Uterus (tissue), 4 donors: ENCODE measurements around the gene CDH4. TPM values are rescaled to one million over a fixed set of nuclear protein-coding genes. Genes with fewer than 3 reads are reported as not detected.

Experiments
- DNase-seq, 2 donors: peaks; one replicate each; pipeline ENCODE4 v3.0.0-alpha.2; 2019 to 2020
- H3K27ac ChIP-seq, 2 donors: fragments of 200-600 bp; sonication (generic); 1 replicate in 1 of 2; 2 replicates in 1 of 2; pipeline ENCODE4 v1.5.1; 2016 to 2018
- H3K27me3 ChIP-seq, 2 donors: fragments of 200-600 bp; sonication (generic); one replicate each; pipeline ENCODE4 v1.5.1; 2018 to 2019; ENCODE audit warnings: control low read depth in 1 of 2
- H3K36me3 ChIP-seq, 2 donors: fragments of 200-600 bp; sonication (generic); one replicate each; pipeline ENCODE4 v1.5.1; 2019; ENCODE audit warnings: control low read depth in 1 of 2
- H3K4me1 ChIP-seq, 2 donors: fragments of 200-600 bp; sonication (generic); one replicate each; pipeline ENCODE4 v1.5.1; 2018 to 2019; ENCODE audit warnings: control low read depth in 1 of 2
- H3K4me3 ChIP-seq, 2 donors: fragments of 200-600 bp; sonication (generic); 1 replicate in 1 of 2; 2 replicates in 1 of 2; pipeline ENCODE4 v1.5.1; 2018 to 2019; ENCODE audit warnings: mild to moderate bottlenecking in 1 of 2
- H3K9me3 ChIP-seq, 2 donors: fragments of 200-600 bp; sonication (generic); one replicate each; pipeline ENCODE4 v1.5.1; 2019; ENCODE audit warnings: control low read depth in 1 of 2
- CTCF ChIP-seq, 4 experiments: fragments of 200-600 bp in 2 of 4; fragments of 450-650 bp in 2 of 4; sonication (generic) in 2 of 4; IDR thresholded peaks; one replicate each; pipeline ENCODE4 v1.5.1; 2016 to 2019; ENCODE audit warnings: antibody characterized with exemption in 4 of 4, mild to moderate bottlenecking in 2 of 4, moderate library complexity in 1 of 4
- POLR2A ChIP-seq, 2 donors: fragments of 450-650 bp; IDR thresholded peaks; one replicate each; pipeline ENCODE4 v1.6.1; 2016; ENCODE audit warnings: antibody characterized with exemption in 2 of 2, mild to moderate bottlenecking in 1 of 2, moderate library complexity in 1 of 2
- intact Hi-C: fragments of 100-400 bp; cut with DNase I; formaldehyde crosslinking; loops from one replicate; pipeline ENCODE4 v1.15.1; 2023; ENCODE audit warnings: low total_unique reads
- total RNA-seq, 4 donors: library from RNA; depleted of rRNA in 3 of 4; stranded (reverse); fragments of >200 nt in 3 of 4; gene quantifications; one replicate each; pipeline versions ENCODE4 v1.1.0 to v1.2.4, GENCODE V29; 2014 to 2023
- donor health status: DM: yes; HTN: yes; CAD: no.

The CDH4 gene
- total RNA-seq, 4 donors from 2014 or later: under 0.01 to 0.55 TPM; not detected in 2

- TF ChIP-seq CTCF (IDR thresholded peaks at IDR 0.05): no peak
- no peak for TF ChIP-seq POLR2A (IDR thresholded peaks at IDR 0.05)
- Histone ChIP-seq H3K27me3 (no peaks in the 10 kb centered on the region), H3K36me3 (no peaks in the 10 kb centered on the region), H3K4me3 (no peak overlapping the region), H3K27ac (no peak overlapping the region), H3K9me3 (no peaks in the 10 kb centered on the region), H3K4me1 (no peaks in the 10 kb centered on the region)
- no peak for DNase-seq
- intact Hi-C loops: no loop called here
Measured at GRCh38 chr20:61929561-61929960, 677.5 kb downstream of the CDH4 start.

DNA sequence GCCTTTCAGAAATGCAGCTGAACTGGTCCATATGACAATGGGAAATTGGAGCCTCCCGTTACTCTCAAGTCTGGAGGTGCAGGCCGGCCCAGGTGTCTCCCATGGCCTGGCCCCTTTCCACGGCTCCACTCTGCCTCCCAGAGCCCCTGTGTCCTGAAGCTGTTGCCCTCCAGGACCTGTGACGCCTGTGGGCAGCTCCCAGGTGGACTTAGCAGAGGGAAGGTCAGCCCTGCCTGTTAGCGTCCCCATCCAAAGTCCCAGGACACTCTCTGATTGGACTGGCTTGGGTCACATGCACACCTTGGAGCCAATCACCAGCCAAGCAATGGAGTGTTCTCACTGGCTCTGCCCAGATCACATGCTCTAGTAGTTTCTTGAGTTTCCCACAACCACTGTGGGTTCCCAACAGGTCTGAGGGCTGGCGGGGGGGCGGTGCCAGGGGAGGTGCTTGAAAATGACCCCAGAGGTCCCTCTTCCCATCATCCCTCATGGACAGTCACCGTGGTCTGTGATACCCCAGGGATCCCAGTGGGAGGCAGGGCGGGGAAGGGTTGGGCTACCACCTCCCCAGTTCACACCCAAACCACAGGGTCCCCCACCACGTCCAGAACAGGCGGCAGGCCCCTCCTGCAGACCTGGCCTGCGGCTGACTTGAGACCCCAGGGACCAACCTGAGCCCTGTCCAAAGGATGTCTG, 678.1 kb downstream of the CDH4 start:
- no peak overlapping the region for H3K4me3 ChIP-seq
- intact Hi-C loops: no loop called here
- no peaks in the 10 kb centered on the region for H3K36me3 ChIP-seq
- no peak overlapping the region for H3K27ac ChIP-seq
- no peaks in the 10 kb centered on the region for H3K27me3 ChIP-seq
- no peak for DNase-seq
- TF ChIP-seq CTCF (IDR thresholded peaks at IDR 0.05) (no peak), POLR2A (IDR thresholded peaks at IDR 0.05) (no peak)
- no peaks in the 10 kb centered on the region for H3K4me1 ChIP-seq
- no peaks in the 10 kb centered on the region for H3K9me3 ChIP-seq

DNA sequence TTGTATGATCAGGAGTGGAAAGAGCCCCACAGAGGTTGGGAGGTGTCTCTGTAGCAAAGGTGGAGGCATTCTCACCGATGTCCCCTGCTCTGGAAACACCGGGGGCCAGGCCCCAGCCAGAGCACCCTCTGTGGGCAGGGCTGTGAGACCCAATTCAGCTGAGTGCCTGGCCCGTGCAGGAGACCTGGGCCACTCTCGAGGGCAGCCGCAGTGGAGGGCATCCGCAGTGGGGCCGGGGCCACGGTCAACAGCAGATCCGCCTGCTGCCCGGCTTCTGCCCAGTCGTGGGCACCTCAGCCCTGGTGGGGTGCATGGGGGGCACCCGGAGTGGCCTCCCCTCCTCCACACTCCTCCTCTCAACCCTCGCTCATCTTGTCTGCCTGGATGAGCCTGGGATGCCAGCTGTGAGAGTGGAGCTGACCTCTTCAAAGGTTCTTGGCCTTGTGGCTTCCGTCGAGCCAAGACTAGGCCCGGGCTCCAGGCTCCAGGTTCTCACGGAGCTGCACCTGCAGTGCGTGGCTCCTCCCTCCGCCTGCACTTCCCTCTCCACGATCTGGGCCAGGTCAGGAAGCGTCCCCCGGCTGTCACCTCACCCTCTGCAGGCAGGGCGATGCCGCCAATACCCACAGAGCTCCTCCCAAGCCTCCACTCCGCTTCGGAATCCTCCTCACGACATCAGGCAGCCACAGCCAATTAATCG, 678.9 kb downstream of the CDH4 start:
- TF ChIP-seq POLR2A (IDR thresholded peaks at IDR 0.05): no peak
- no peak for TF ChIP-seq CTCF (IDR thresholded peaks at IDR 0.05)
- no peaks in the 10 kb centered on the region for H3K4me1 ChIP-seq
- no peak for DNase-seq
- no peak overlapping the region for H3K27ac ChIP-seq
- H3K9me3 ChIP-seq: no peaks in the 10 kb centered on the region
- intact Hi-C loops: no loop called here
- no peaks in the 10 kb centered on the region for H3K36me3 ChIP-seq
- H3K27me3 ChIP-seq: no peaks in the 10 kb centered on the region
- no peak overlapping the region for H3K4me3 ChIP-seq

- no peaks in the 10 kb centered on the region for H3K9me3 ChIP-seq
- TF ChIP-seq CTCF (IDR thresholded peaks at IDR 0.05) (no peak), POLR2A (IDR thresholded peaks at IDR 0.05) (no peak)
- H3K36me3 ChIP-seq: no peaks in the 10 kb centered on the region
- no peak for DNase-seq
- H3K27me3 ChIP-seq: no peaks in the 10 kb centered on the region
- no peak overlapping the region for H3K27ac ChIP-seq
- H3K4me3 ChIP-seq: no peak overlapping the region
- no peaks in the 10 kb centered on the region for H3K4me1 ChIP-seq
- intact Hi-C loops: no loop called here
Measured at GRCh38 chr20:61931476-61932198, 679.6 kb downstream of the CDH4 start.

DNA sequence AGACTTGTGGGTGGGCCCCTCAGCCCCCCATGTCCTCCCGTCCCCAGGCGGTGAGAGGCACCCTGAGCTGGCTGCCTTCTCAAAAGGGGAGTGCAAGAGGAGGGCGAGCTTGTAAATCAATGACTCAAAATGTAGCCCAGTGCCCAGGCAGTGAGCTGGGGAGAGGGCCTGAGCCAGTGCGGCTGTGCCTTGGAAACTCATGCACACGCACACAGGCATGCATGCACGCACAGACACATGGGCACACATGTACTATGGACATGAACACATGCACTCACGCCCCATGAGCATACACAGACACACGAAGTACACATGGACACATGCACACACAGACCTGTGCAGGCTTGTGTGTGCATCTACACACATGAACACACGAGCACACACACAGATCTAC, 680.1 kb downstream of the CDH4 start:
- Histone ChIP-seq H3K9me3 (no peaks in the 10 kb centered on the region), H3K27ac (no peak overlapping the region)

More for the DNA sequence above, 680.1 kb downstream of the CDH4 start:
- H3K36me3 ChIP-seq: no peaks in the 10 kb centered on the region
- H3K4me1 ChIP-seq: no peaks in the 10 kb centered on the region
- no peak for DNase-seq
- TF ChIP-seq POLR2A (IDR thresholded peaks at IDR 0.05) (no peak), CTCF (IDR thresholded peaks at IDR 0.05) (no peak)
- intact Hi-C loops: no loop called here
- no peak overlapping the region for H3K4me3 ChIP-seq
- no peaks in the 10 kb centered on the region for H3K27me3 ChIP-seq
